Activated CD4-positive, alpha-beta memory T cell treated with anti-CD3 and anti-CD28 coated beads, Interleukin-2, amount 10 ng/mL, durations not matched to agents 7 days and 5 days (primary cell): ENCODE measurements around the gene MYO1E. TPM values are rescaled to one million over a fixed set of nuclear protein-coding genes. Genes with fewer than 3 reads are reported as not detected.
"Not testable (repeated sequence)": the region's sequence is repeated elsewhere in the genome, so short reads cannot be mapped to it uniquely, and the experiment has no call there.

Experiments used
- CTCF ChIA-PET: fragments of 350-600 bp; sonication (Branson Sonifier 250); formaldehyde crosslinking; loops from one replicate; lab custom pipeline; 2021; ENCODE audit warnings: antibody characterized with exemption, inconsistent platforms; lab: Charles Lee
- POLR2A ChIA-PET: fragments of 350-600 bp; sonication (Branson Sonifier 250); formaldehyde crosslinking; loops from one replicate; lab custom pipeline; 2021; ENCODE audit warnings: antibody characterized with exemption; lab: Charles Lee
- DNase-seq: peaks from one replicate; pipeline ENCODE4 v3.0.0-alpha.2; 2020
- H3K27ac Mint-ChIP-seq: one replicate; pipeline ENCODE4 v1.8.0; 2021; ENCODE audit warnings: mild to moderate bottlenecking, mixed read lengths
- H3K27me3 Mint-ChIP-seq: one replicate; pipeline ENCODE4 v1.8.0; 2021; ENCODE audit warnings: mixed read lengths
- H3K36me3 Mint-ChIP-seq: one replicate; pipeline ENCODE4 v1.8.0; 2021; ENCODE audit warnings: low read depth, mixed read lengths
- H3K4me1 Mint-ChIP-seq: one replicate; pipeline ENCODE4 v1.8.0; 2021; ENCODE audit warnings: mixed read lengths
- H3K4me3 Mint-ChIP-seq: one replicate; pipeline ENCODE4 v1.8.0; 2021; ENCODE audit warnings: mild to moderate bottlenecking, mixed read lengths
- H3K9me3 Mint-ChIP-seq: one replicate; pipeline ENCODE4 v1.8.0; 2021; ENCODE audit warnings: mixed read lengths
- total RNA-seq, 2 experiments: library from RNA; stranded (reverse); gene quantifications; one replicate each; pipeline ENCODE4 v1.2.3, GENCODE V29; 2021

MYO1E gene
- total RNA-seq, 2 experiments from 2014 or later: 40.8 to 46.1 TPM

GRCh38 chr15:59125683-59126082 lies 247.0 kb downstream of the MYO1E start:
- H3K27me3 Mint-ChIP-seq, H3K4me3 Mint-ChIP-seq, DNase-seq, CTCF ChIA-PET, POLR2A ChIA-PET, H3K27ac Mint-ChIP-seq: not testable (repeated sequence)
- peaks cover 16% of the 10 kb centered on the region for H3K4me1 Mint-ChIP-seq
- peaks cover 88% of the 10 kb centered on the region for H3K36me3 Mint-ChIP-seq
- peaks cover 26% of the 10 kb centered on the region for H3K9me3 Mint-ChIP-seq

DNA sequence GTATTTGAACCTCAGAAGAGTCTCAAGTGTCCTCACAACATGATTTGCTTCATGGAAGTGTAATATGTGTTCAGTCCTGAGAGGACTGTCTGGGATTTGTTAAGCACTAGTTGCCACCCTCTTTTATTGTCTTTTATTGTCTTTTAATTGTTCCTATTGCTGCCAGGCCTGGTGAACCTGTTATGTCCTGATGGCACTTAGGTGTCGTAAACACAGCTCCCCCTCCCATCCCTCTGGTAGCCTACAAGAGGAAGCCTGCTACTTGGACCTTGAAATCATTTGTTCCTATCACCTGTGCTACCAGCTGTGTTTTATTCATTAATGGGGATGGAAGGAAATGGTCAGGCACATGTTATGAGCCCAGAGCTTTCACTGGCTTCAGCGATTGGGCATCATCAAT lies 248.4 kb downstream of the MYO1E start:
- H3K4me3 Mint-ChIP-seq: no peak overlapping the region
- H3K9me3 Mint-ChIP-seq: peaks cover 15% of the 10 kb centered on the region
- ChIA-PET CTCF (interaction anchor here (1.7 kb wide), 1 partner anchor 26 kb away, joined by 4 read pairs; no protein-coding TSS in a partner anchor), POLR2A (no interaction called here)
- H3K36me3 Mint-ChIP-seq: peaks cover 81% of the 10 kb centered on the region
- DNase-seq: no peak
- no peaks in the 10 kb centered on the region for H3K27me3 Mint-ChIP-seq
- peak overlapping the region; percentile 21 for H3K27ac Mint-ChIP-seq
- peaks cover 16% of the 10 kb centered on the region for H3K4me1 Mint-ChIP-seq

DNA sequence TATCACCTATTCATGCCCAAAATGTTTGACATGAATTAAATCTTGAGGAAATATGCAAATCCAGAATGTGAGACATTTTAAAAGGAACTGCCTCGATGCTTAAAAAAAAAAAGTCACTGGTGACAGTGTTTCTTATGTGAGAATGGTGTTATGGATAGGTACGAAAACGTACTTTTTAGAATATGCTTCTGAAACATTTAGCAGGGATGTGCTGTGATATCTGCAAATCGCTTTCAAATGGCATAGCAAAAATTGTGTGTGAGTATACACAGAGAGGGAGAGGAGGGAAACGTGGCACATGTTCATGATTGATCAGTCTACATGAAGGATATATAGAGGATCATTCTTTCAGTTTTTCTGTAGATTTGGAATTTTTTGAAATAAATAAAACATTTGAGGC lies 251.7 kb downstream of the MYO1E start:
- POLR2A ChIA-PET: interaction anchor here (1.6 kb wide), 1 partner anchor 12 kb away, joined by 4 read pairs; no protein-coding TSS in a partner anchor
- no peak for DNase-seq
- H3K4me3 Mint-ChIP-seq: no peak overlapping the region
- no peak overlapping the region for H3K27ac Mint-ChIP-seq
- peaks cover 2% of the 10 kb centered on the region for H3K4me1 Mint-ChIP-seq
- CTCF ChIA-PET: no interaction called here
- H3K36me3 Mint-ChIP-seq: peaks cover 77% of the 10 kb centered on the region
- no peaks in the 10 kb centered on the region for H3K27me3 Mint-ChIP-seq
- peaks cover 3% of the 10 kb centered on the region for H3K9me3 Mint-ChIP-seq

- ChIA-PET CTCF (interaction anchor here (0.7 kb wide), 1 partner anchor 413 kb away, joined by 3 read pairs; no protein-coding TSS in a partner anchor), POLR2A (interaction anchor here (0.6 to 1.6 kb wide), 2 partner anchors 14 to 19 kb away, joined by 3 to 4 read pairs; no protein-coding TSS in a partner anchor)
- Mint-ChIP-seq H3K4me3 (no peak overlapping the region), H3K9me3 (no peaks in the 10 kb centered on the region), H3K36me3 (peaks cover 77% of the 10 kb centered on the region), H3K4me1 (peaks cover 2% of the 10 kb centered on the region), H3K27ac (no peak overlapping the region), H3K27me3 (no peaks in the 10 kb centered on the region)
- DNase-seq: no peak
Observed at GRCh38 chr15:59119625-59120024, 253.0 kb downstream of the MYO1E start.

- Mint-ChIP-seq H3K4me3 (no peak overlapping the region), H3K27me3 (no peaks in the 10 kb centered on the region), H3K27ac (no peak overlapping the region), H3K9me3 (no peaks in the 10 kb centered on the region), H3K4me1 (peaks cover 4% of the 10 kb centered on the region), H3K36me3 (peaks cover 77% of the 10 kb centered on the region)
- no peak for DNase-seq
- ChIA-PET POLR2A (interaction anchor here (0.8 to 1.7 kb wide), 3 partner anchors 12 to 143 kb away, joined by 3 to 5 read pairs (median 4); partner anchors contain the start of genes CCNB2 and RNF111), CTCF (no interaction called here)
Observed at GRCh38 chr15:59116771-59117170, 255.9 kb downstream of the MYO1E start.

- Mint-ChIP-seq H3K27ac (no peak overlapping the region), H3K4me1 (peaks cover 7% of the 10 kb centered on the region), H3K9me3 (no peaks in the 10 kb centered on the region), H3K36me3 (peaks cover 79% of the 10 kb centered on the region), H3K27me3 (no peaks in the 10 kb centered on the region), H3K4me3 (no peak overlapping the region)
- ChIA-PET POLR2A (interaction anchor here (0.8 to 1.7 kb wide), 2 partner anchors 128 to 142 kb away, joined by 3 to 5 read pairs; partner anchors contain the start of gene RNF111), CTCF (no interaction called here)
- no peak for DNase-seq
Observed at GRCh38 chr15:59116141-59116540, 256.5 kb downstream of the MYO1E start.

GRCh38 chr15:59115047-59115446 lies 257.6 kb downstream of the MYO1E start:
- H3K27me3 Mint-ChIP-seq: no peaks in the 10 kb centered on the region
- H3K36me3 Mint-ChIP-seq: peaks cover 82% of the 10 kb centered on the region
- DNase-seq: no peak
- POLR2A ChIA-PET: interaction anchor here (1.7 kb wide), 1 partner anchor 127 kb away, joined by 5 read pairs; the partner anchor contains the start of gene RNF111
- H3K27ac Mint-ChIP-seq: no peak overlapping the region
- H3K4me1 Mint-ChIP-seq: peaks cover 8% of the 10 kb centered on the region
- H3K4me3 Mint-ChIP-seq: no peak overlapping the region
- CTCF ChIA-PET: no interaction called here
- H3K9me3 Mint-ChIP-seq: no peaks in the 10 kb centered on the region

DNA sequence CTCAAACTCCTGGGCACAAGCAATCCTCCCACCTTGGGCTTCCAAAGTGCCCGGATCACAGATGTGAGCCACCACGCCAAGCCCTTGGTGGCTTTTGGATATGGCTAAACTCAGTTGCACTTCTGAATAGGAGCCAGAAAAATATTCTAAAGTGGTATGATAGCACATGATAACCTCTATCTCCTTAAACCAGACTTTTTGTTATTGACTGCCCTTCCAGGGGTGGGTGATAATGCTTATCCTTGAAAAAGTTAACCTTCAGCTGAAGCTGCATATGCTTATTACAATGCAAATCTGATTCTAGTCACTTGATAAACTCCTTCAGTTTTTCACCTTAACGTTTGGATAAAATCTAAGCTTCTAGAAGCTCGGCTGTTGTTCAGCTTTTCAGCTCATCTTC lies 261.4 kb downstream of the MYO1E start:
- H3K9me3 Mint-ChIP-seq: no peaks in the 10 kb centered on the region
- ChIA-PET POLR2A (interaction anchor here (1.0 to 1.1 kb wide), 2 partner anchors 16 to 28 kb away, joined by 3 read pairs; no protein-coding TSS in a partner anchor), CTCF (interaction anchor here (0.7 to 1.1 kb wide), 2 partner anchors 11 to 382 kb away, joined by 3 to 4 read pairs; no protein-coding TSS in a partner anchor)
- no peaks in the 10 kb centered on the region for H3K27me3 Mint-ChIP-seq
- H3K27ac Mint-ChIP-seq: no peak overlapping the region
- DNase-seq: no peak
- H3K4me1 Mint-ChIP-seq: peaks cover 33% of the 10 kb centered on the region
- peaks cover 79% of the 10 kb centered on the region for H3K36me3 Mint-ChIP-seq
- H3K4me3 Mint-ChIP-seq: no peak overlapping the region

DNA sequence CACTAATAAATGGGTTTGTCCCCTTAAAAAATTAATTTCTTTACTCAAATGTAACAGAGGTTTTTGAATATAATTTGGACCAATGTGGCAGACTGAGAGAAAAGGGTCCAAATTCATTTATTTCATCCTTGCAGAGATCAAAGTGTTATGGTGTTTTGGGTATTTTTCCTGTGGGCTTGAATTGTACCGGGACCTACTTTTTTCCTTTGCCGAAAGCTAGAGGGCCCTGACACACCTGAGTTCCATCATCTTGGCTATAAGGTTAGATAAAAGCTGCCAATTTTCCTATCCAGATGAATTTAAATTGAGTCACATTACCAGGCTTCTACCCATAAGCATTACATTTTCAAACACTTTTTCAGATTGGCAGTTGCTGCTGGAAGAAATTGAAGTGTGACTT lies 266.8 kb downstream of the MYO1E start:
- Mint-ChIP-seq H3K4me3 (peak overlapping the region; percentile 89), H3K36me3 (peaks cover 38% of the 10 kb centered on the region), H3K4me1 (peaks cover 40% of the 10 kb centered on the region), H3K9me3 (no peaks in the 10 kb centered on the region), H3K27ac (peak overlapping the region; percentile 99), H3K27me3 (no peaks in the 10 kb centered on the region)
- CTCF ChIA-PET: interaction anchor here (1.5 to 2.2 kb wide), 2 partner anchors 124 to 148 kb away, joined by 3 to 11 read pairs; no protein-coding TSS in a partner anchor
- POLR2A ChIA-PET: interaction anchor here (0.7 to 2.6 kb wide), 9 partner anchors 8 to 584 kb away, joined by 3 to 21 read pairs (median 4); partner anchors contain the start of genes ADAM10, BNIP2 and RNF111
- DNase-seq: no peak

DNA sequence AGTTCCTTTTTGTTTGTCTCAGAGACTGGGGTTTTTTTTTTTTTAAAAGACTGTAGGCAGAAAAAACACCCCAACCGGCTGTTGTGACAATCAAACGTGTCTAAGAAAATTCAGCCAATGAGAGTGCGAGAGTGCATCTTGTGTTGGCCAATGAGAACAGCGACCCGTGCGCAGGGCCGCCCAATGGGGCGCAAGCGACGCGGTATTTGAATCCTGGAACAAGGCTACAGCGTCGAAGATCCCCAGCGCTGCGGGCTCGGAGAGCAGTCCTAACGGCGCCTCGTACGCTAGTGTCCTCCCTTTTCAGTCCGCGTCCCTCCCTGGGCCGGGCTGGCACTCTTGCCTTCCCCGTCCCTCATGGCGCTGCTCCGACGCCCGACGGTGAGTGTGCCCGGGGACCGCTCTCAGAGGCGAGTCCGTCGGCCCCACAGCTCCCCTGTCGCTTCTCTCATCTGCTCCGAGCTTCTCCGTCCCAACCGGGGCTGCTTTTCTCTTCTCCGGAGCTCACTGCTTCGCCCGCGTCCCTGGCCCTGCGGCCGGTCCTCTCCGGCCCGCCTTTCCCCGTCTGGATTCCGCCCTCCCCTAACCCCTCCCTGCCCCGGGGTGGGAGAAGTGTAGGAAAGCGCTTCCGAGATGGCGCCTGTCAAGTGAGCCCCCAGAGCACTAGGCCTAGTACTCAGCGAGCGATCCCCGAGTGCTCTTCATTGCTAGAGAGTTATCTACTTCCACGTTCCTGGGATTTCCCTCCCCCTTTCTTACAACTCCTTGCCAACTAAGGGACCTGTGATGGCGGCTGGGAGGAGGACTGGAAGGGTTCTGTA lies 267.5 kb downstream of the MYO1E start, which contains the start of gene CCNB2:
Gene CCNB2 (plus strand): TSS at position 235 of the 821 bp plus-strand sequence. CDS start 123 bp downstream, at position 358.
- DNase-seq: peak; percentile 92
- Mint-ChIP-seq H3K27ac (peak within 1 kb of the TSS; percentile 99), H3K9me3 (no peaks in the 10 kb centered on the region), H3K36me3 (peaks cover 31% of the 10 kb centered on the region), H3K4me3 (peak within 1 kb of the TSS; percentile 89), H3K27me3 (no peaks in the 10 kb centered on the region), H3K4me1 (peaks cover 40% of the 10 kb centered on the region)
- POLR2A ChIA-PET: interaction anchor here (0.6 to 2.6 kb wide), 12 partner anchors 12 to 815 kb away, joined by 3 to 21 read pairs (median 3); partner anchors contain the start of genes ADAM10, BNIP2 and RNF111
- CTCF ChIA-PET: interaction anchor here (1.0 kb wide), 1 partner anchor 125 kb away, joined by 3 read pairs; no protein-coding TSS in a partner anchor

GRCh38 chr15:59104602-59104911 lies 268.1 kb downstream of the MYO1E start:
- peaks cover 38% of the 10 kb centered on the region for H3K4me1 Mint-ChIP-seq
- CTCF ChIA-PET: interaction anchor here (1.0 kb wide), 1 partner anchor 125 kb away, joined by 3 read pairs; no protein-coding TSS in a partner anchor
- POLR2A ChIA-PET: interaction anchor here (1.0 to 2.6 kb wide), 4 partner anchors 51 to 424 kb away, joined by 3 to 21 read pairs (median 4); partner anchors contain the start of gene RNF111
- no peaks in the 10 kb centered on the region for H3K9me3 Mint-ChIP-seq
- H3K27me3 Mint-ChIP-seq: no peaks in the 10 kb centered on the region
- peak overlapping the region; percentile 89 for H3K4me3 Mint-ChIP-seq
- peaks cover 27% of the 10 kb centered on the region for H3K36me3 Mint-ChIP-seq
- DNase-seq: no peak
- peak overlapping the region; percentile 99 for H3K27ac Mint-ChIP-seq

DNA sequence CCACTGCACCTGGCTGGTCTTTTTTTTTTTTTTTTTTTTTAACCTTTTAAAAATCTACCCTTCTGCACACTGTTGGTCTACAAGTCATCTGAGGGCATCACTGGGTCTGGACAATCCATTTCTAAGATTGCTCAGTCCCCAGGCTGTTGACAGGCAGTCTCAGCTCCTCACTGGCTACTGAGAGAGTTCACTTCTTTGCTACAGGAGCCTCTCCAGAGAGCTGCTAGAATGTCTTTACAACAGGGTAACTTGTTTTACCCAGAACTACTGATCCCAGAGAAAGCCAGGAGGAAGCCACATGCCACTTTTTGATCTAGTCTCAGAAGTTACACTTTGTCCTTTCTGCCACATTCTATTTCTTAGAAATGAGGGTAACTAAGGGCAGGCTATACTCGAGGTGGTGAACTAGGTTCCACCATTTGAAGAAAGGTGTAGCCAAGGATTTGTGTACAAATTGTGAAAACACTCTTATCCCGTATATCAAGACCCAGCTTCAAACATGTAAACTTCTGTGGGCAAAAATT lies 273.4 kb downstream of the MYO1E start:
- no peak for DNase-seq
- POLR2A ChIA-PET: interaction anchor here (0.6 kb wide), 1 partner anchor 119 kb away, joined by 3 read pairs; no protein-coding TSS in a partner anchor
- no peak overlapping the region for H3K4me3 Mint-ChIP-seq

More for the DNA sequence above, 273.4 kb downstream of the MYO1E start:
- Mint-ChIP-seq H3K27me3 (no peaks in the 10 kb centered on the region), H3K27ac (no peak overlapping the region), H3K4me1 (peaks cover 13% of the 10 kb centered on the region), H3K36me3 (peaks cover 13% of the 10 kb centered on the region), H3K9me3 (no peaks in the 10 kb centered on the region)
- CTCF ChIA-PET: interaction anchor here (0.8 to 1.2 kb wide), 2 partner anchors 25 to 119 kb away, joined by 3 to 4 read pairs; no protein-coding TSS in a partner anchor
